ENCODE data around the gene DEAF1. TPM values are rescaled to one million over a fixed set of nuclear protein-coding genes. Genes with fewer than 3 reads are reported as not detected.
"Not testable (repeated sequence)": the region's sequence is repeated elsewhere in the genome, so short reads cannot be mapped to it uniquely, and the experiment has no call there.

The DEAF1 gene
- polyA plus RNA-seq, 12 donors, result 20.7 to 41.0 (median 24.3) TPM; not detected in 1

DNA sequence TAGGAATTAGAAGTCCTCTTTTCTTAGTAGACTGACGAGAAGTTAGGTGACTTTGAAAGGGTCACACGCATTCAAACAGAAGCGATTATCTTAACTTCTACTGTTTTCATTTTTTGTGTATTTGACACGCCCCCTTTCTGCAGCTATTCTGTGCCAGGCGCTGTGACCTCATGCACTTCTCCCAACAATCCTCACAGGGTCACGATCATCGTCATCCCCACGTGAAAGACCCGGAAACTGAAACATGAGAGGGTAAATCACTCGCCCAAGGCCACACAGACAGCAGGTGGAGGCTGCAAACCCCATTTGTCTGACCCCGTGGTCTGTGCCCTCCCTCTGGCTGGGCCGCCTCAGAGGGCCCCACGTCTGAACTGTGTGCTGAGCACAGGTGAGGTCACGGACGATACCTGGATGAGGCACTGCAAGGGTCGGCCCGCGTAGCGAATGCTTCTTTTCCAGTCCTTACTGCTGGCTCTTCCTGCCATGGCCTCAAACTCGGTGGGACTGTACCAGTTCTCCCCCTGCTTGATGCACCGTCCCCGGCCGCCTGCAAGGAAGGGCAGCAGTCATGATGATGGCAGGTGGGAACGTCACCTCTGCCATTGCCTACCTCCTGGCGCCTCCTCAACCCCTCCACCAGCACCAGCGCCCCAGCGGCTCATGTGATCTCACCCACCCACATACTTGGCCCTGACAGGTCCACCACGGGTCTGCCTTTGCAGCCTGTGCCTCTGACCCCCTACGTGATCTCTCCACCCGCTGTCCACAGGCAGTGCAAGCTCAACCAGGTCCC is 8.4 kb downstream of the DEAF1 start:
- DNase-seq, result no peak

DNA sequence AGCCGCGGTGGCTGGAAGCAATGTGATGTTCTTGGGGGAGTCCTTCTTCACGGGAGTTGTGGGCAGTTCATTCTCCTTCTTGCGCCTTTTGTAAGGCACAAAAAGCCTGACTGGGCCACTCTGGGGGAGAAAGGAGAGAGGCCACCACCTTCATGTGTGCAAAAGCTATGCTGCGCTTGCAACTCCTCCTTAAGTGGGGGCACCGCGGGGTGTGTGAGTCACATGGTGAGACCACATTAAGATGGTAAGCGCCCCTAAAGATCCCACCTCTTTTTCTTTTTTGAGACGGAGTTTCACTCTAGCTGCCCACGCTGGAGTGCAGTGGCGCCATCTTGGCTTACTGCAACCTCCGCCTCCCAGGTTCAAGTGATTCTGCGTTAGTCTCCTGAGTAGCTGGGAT is 14.1 kb downstream of the DEAF1 start:
- no peak for DNase-seq

DNA sequence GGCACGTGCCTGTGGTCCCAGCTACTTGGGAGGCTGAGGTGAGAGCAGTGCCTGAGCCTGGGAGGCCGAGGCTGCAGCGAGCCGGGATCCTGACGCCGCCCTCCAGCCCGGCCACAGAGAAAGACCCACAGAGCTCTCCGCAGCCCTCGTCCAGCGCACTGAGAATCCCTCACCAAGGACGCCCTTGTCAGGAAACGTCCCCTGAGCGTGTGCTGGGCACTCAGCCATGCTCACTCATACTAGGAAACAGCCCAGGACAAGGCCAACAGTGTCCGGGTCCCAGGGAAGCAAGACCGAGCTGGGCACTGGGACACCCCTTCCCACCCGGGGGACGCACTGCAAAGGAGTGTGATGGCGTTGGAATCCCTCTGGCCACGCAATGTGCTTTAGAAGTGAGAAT is 14.5 kb downstream of the DEAF1 start:
- no peak for DNase-seq

DNA sequence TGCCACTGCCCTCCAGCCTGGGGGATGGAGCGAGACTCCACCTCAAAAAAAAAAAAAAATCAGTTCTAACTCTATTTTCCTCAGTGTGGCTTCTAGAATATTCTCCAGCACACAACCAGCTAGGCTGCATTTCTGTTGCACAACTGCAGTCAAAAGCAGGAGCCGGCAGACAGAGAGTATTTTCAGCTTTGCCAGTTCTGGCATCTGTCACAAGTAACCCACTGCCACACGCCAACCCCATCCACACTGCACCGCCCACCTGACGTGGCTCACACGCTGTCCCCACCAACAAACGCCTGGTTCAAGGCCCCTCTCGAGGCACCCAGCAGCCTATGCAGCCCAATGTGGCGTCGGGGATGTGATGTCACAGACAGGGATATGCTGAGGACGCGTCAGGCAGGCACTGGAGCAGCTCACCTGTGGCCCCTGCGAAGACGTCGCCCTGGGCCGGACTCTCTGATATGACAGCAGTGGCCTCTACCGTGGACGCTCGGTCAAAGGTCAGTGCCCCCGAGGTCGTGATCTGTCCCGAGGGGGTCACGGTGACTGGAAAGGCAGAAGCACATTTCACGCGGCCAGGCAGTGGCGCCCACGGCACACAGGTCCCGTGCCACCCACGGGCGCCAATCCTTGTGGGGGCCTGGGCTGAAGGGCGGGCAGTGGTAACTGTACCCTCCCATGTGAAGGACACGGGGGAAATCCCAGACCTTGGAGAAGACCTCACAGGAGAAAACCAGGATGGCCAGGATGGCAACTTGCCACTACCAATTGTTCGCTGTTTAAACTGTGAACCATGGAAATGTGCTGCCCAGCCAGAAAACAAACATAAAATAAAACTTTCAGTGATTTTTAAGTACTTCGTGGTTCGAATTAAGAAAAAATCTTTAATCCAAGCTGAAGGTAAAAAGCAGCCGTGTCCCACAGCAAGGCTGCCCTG is 15.5 kb downstream of the DEAF1 start:
- no peak for DNase-seq

DNA sequence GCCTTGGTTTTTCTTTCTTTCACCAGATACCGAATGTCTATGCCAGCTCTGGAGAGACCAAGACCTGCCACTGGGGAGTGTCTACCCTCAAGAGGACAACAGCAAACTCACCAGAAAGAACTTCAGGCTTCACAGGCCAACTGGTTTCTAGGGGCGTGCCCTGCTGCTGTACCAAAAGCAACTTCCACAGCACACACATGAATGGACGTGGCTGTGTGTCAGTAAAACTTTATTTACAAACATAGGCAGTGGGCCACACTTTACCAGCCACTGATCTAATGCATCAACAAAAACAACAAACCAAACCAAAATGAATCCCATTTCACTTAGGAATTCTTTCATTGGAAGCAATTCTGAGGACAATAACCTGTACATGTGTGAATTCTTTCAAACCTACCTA is 16.7 kb downstream of the DEAF1 start:
- no peak for DNase-seq

DNA sequence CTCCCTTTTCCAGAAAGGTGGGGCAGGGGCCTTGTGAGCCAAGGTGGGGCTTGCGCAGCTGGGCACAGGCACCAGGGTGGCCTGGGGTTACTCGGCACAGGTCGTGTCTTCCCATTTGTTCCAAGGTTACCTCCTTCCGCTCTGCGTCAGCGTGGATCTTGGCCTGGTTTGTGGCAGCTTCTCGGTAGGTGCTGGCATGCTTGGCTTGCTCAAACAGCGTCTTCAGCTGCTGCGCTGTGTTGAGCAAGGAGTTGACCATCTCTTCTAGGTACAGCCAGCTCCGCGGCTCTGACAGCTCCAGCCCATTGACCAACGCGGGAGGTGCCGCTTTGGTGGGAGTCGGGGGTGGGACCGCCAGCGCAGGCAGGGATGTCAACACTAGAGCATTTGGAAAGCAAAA is 20.6 kb downstream of the DEAF1 start:
- no peak for DNase-seq

DNA sequence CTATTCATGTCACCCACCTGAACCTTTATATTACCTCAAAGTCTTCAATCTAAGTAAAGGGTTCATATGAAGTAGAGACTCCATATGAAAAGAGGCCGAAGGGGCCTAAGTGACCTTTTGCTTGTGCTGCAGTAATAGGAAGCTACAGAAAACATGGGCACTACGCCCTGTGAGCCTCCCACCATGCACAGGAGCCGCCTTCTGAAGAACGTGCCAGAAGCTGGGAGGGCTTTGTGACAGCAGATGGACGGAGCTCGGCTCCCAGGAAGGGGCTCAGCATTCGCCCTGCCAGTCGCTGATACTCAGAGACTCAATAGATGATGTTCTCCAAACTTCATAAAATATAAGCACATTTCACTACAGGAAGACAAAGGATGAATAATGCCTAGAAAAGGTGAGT is 21.2 kb downstream of the DEAF1 start:
- no peak for DNase-seq

DNA sequence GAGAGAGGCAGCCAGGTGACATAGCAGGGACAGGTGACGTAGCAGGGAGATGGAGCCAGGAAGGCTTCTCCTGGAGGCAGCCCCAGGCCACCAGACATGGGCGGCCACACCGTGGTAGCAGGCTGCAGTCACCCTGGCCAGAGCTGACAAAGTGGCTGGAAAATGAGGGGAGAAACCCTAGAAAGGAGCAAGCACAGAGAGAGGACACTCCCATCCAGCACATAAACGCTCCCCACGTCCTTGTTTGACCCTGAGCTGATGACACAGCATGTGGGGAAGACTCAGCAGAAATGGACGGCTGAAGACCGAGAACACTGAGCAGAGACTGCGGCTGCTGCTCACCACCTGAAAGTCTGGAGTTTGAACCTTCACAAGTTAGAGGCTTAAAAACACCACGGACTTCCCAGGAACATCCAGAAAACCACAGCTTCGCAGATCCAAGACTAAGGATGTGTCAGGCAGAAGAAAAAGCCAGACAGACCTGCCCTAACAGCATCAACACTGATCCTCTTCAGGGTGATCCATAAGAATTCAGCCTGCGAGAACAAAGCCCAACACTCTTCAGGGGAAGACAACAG is 29.2 kb downstream of the DEAF1 start:
- DNase-seq, result no peak

DNA sequence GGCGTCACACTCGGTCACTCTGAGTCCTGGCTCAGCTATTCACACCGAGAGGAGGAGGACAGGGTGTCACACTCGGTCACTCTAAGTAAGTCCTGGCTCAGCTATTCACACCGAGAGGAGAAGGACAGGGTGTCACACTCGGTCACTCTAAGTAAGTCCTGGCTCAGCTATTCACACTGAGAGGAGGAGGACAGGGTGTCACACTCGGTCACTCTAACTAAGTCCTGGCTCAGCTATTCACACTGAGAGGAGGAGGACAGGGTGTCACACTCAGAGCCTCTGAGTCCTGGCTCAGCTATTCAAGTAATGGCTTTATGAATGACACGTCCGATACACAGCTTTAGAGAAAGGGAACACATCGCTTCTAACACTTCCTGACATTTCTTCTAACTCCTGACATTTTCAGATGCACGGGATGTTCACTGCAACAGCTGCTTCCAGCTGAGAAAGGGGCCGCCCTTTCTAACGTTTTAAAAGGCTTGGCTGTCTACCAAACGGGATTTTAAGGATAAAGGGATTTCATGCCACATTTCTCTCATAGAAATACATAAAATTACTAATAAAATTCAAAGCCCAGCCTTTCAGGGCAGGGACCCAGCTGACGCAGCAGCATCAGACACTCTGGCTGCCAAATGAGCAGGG is 29.8 kb downstream of the DEAF1 start:
- peak; percentile 24 for DNase-seq

DNA sequence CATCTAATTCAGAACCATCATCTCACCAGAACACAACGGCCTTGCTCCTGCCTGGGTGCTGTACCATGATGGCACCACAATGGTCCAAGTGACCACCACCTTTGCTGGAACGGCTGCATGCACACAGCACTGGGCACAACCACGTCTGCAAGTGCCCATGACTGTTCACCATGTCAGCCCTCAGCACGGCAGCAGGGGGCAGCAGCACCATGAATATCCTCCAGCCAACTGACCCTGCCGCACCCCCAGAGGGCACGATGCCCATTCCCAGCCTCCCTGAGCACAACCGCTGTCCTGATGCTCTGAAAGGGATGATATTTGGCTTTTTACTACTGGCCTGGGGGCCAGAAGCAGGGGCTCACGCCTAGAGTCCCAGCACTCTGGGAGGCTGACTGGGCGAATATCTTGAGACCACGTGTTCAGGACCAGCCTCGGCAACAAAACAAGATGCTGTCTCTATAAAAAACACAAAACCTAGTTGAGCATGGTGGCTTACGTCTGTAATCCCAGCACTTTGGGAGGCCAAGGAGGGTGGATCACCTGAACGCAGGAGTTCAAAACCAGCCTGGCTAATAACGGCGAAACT is 32.2 kb downstream of the DEAF1 start:
- DNase-seq, result no peak

DNA sequence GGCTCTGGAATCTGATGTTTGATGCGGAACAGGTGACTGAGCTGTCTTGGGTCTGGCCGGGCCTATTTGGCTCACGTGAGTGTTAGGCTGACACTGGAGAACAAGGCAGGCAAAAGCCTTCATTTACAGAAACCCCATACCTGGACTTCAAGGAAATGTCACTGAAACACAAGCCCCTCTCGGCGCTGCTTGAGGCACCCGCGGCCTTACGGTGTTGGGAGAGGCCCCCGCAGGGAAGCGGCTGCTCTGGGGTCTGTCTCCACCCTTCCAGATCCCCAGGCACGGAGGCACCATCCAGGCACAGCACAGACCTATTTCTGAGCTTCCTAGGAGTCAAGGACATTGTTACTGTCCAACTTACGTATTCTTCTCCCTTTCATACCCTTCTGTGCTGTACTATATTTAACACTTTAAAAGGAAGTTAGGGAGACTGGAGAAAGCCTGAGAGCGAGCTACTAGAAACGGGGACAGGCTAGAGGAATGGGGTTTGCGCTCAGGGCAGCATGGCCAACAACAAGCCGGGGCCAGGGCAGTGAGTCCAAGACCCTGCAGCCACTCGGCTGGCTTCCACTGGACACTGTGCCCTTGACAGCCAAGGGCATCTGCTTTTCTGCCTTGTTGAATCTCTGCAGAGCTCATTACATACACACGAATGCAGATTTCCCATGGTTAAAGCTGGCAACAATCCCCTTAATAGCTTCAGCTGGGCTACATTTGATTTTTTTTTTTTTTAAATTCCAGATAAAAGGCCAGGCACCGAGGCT is 34.2 kb downstream of the DEAF1 start:
- DNase-seq, result no peak

DNA sequence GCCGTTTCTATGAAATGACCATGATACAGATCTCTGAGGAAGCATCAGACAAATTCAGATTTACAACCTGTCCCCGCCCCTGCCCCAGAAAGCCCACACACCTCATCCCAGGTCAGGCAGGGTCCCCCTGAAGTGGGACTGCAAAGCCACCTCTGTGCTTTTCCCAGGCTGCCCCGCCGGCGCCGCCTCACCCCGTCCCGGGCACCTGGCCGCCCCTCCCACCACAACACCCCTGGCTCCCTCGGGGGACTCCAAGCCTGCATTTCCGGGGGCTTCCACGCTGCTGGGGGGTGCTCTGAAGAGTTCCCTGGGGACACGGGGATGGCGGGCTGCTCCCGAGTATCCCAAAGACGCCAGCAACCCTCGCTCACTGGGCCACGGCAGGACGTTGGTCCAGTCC is 34.7 kb downstream of the DEAF1 start:
- DNase-seq, result no peak

DNA sequence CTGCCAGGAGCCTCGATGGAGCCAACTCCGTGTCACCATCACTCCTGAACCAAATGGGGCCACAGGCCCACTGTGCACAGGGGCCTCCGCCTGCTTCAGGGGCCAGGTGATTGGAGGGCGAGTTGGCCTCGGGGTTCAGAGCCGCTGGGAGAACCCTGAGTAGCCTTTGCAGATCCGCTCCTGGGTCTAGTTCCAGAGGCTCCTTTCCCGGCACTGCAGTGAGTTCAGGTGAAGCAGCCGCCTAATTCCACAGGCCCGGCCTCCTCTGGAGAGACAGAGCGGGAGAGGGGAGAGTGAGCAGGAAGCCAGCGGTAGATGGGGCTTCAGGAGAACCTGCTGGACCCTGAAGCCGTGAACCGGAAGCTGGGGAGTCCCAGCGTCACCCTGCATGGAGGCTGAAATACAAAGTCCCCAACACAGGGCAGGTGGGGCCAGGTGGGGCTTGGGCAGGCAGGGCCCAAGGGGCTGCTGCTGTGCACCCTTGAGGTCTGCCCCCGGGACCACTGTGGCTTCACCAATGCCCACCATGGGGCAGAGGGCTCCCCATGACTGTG is 35.4 kb downstream of the DEAF1 start:
- no peak for DNase-seq

DNA sequence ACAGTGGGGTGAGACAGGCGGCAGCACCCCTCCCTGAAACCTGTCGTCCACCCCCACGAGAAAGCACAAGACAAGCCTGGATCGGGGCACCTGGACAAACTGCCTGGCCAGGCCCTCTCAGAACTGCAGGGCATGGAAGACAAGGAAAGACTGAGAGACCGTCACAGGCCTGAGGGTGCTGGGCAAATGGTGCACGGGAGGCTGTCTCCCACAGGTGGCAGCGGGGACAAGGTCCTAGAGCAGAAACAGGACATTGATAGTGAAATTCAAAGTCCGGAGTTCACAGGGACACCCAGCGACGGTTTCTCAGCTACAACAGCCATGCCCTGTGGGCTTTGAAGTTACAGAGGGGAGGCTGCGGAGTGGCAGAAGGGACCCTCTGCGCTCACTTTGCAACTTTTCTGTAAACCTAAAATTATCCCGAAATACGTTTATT is 37.3 kb downstream of the DEAF1 start:
- no peak for DNase-seq

DNA sequence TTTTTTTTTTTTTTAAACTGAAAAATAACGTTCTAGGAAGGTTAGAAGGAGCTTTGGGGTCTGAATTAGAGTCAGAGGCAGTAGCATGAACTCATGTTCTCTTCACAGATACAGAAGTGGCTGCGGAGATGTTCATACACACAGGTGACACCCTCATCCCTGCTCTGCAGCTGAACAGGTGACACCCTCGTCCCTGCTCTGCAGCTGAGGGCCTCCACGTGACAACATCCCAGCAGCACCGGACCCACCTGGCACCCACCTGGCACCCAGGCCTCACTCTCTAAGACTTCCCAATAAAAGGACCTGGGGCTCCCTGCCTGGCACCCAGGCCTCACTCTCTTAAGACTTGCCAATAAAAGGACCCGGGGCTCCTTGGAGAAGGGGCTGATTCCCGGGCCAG is 38.2 kb downstream of the DEAF1 start:
- no peak for DNase-seq

DNA sequence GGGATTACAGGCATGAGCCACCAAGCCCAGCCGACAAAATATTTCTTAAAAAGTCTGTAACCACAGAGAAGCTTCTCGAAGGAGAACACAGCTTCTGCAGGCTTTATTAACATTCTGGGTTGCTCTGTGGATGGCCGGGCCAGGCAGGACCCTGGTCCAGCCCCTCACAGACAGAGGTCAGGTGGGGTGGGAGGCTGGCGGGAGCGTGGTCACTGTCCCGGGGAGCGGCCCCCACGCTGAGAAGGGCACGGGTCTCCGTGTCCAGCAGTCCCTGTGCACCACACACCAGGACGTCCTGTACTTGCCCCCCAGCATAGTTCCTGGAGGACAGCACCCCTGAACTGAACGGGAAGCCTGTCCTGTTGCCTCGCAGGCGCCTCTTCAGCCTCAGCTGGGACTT is 38.6 kb downstream of the DEAF1 start:
- no peak for DNase-seq

DNA sequence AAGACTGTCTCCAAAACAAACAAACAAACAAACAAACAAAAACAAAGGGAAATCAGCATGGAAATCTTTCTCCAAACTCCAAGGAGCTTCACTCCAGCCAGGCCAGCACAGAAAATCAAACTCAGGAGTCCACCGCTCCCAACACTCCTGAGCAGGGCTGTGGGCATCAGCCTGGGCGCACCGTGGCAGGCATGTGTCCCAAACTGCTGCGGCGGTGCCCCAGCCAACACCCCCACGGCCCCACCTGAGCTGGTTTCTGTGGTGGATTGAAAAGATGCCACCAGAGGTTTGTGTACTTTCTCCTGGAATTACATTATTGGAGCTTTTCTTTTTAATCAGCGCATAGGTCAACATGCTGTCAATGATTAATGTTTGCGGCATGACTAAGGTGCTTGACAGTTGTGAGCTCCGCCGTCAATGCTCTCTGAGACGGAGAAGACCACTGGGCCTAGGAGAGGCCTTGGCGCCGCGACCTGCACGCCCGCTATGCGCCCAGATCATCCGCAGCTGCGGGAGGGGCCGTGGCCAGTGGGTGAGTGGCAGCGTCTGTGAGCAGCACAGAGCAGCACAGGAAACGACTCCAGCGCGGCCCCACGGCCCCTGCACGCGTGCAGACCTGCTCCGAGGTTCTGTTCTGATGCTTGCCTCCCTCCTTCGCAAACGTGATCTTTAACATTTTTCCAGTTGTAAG is 39.8 kb downstream of the DEAF1 start:
- no peak for DNase-seq

DNA sequence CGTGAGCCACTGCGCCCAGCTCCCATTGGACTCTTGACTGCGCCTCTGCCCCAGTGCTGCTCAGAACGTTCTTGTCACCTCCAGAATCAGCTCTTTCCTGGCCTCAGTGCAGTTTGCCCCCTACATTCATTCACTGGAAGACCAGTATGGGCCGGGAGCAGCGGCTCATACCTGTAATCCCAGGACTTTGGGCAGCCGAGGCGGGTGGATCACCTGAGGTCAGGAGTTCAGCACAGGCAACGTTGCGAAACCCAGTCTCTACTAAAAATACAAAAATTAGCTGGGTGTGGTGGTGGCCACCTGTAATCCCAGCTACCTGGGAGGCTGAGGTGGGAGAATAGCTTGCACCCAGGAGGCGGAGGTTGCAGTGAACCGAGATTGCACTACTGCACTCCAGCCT is 40.6 kb downstream of the DEAF1 start:
- not testable (repeated sequence) for DNase-seq

DNA sequence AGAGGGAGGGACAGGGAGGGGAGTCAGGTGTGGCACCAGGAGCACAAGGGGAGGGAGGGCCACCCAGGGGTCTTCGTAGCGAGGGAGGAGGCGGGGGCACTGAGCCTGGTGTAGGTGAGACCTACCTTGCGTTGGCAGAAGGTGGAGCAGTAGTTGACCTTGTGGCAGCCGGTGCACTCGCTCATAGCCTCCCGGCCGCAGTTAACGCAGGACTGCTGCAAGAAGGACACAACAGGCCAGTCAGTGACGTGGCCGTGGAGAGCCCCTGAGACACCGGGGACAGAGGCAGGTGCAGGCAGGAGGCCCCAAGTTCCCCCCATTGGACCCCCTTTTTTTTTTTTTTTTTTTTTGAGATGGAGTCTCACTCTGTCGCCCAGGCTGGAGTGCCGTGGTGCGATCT is 41.2 kb downstream of the DEAF1 start:
- no peak for DNase-seq

DNA sequence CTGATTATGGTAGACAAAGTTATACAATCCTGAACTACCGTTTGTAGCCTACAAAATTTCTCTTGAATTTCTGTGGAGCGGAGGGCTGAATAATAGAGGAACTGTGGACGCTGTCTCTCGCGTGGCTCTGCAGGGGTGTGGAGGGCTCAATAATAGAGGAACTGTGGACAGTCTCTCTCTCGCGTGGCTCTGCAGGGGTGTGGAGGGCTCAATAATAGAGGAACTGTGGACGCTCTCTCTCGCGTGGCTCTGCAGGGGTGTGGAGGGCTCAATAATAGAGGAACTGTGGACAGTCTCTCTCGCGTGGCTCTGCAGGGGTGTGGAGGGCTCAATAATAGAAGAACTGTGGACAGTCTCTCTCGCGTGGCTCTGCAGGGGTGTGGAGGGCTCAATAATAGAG is 41.9 kb downstream of the DEAF1 start:
- DNase-seq, result not testable (repeated sequence)
